ENCODE measurements around the gene AMZ1. TPM values are rescaled to one million over a fixed set of nuclear protein-coding genes. Genes with fewer than 3 reads are reported as not detected.
"Not testable (repeated sequence)": the region's sequence is repeated elsewhere in the genome, so short reads cannot be mapped to it uniquely, and the experiment has no call there.

AMZ1 gene
- total and polyA plus RNA-seq, 2 experiments from 2014 or later, result 1.4 TPM; not detected in 1

- Histone ChIP-seq H3K4me1 (ENCODE audit: insufficient read depth) (peaks cover 23% of the 10 kb centered on the region), H3K4me2 (no peak overlapping the region), H4K20me1 (ENCODE audit: insufficient read depth, poor library complexity, severe bottlenecking) (no peaks in the 10 kb centered on the region), H3K36me3 (replicated peaks; ENCODE audit: insufficient read depth, low read depth) (no peaks in the 10 kb centered on the region), H3K4me3 (no peak overlapping the region), H3K9me3 (ENCODE audit: low read depth) (no peaks in the 10 kb centered on the region), H3K27ac (no peak overlapping the region), H2AFZ (no peak overlapping the region), H3K9me2 (replicated peaks; ENCODE audit: insufficient read depth) (no peaks in the 10 kb centered on the region), H3K27me3 (no peaks in the 10 kb centered on the region), H3K79me2 (no peaks in the 10 kb centered on the region)
- TF ChIP-seq EZH2 (IDR thresholded peaks at IDR 0.05; ENCODE audit: borderline replicate concordance), result no peak
- no peak for DNase-seq (ENCODE audit: low spot score)
- 89% methylated on average over 16 of the region's 16 CpGs for WGBS (ENCODE audit: low lambda C conversion rate, missing lambda C conversion rate)
Measured at GRCh38 chr7:2720024-2720423, 32.0 kb downstream of the AMZ1 start.

- Histone ChIP-seq H3K27me3 (no peaks in the 10 kb centered on the region), H3K36me3 (replicated peaks; ENCODE audit: insufficient read depth, low read depth) (no peaks in the 10 kb centered on the region), H3K9me3 (ENCODE audit: low read depth) (no peaks in the 10 kb centered on the region), H3K79me2 (no peaks in the 10 kb centered on the region), H3K9me2 (replicated peaks; ENCODE audit: insufficient read depth) (no peaks in the 10 kb centered on the region), H2AFZ (no peak overlapping the region), H4K20me1 (ENCODE audit: insufficient read depth, poor library complexity, severe bottlenecking) (no peaks in the 10 kb centered on the region), H3K4me2 (no peak overlapping the region), H3K4me1 (ENCODE audit: insufficient read depth) (peaks cover 5% of the 10 kb centered on the region), H3K4me3 (no peak overlapping the region), H3K27ac (no peak overlapping the region)
- no peak for TF ChIP-seq EZH2 (IDR thresholded peaks at IDR 0.05; ENCODE audit: borderline replicate concordance)
- no peak for DNase-seq (ENCODE audit: low spot score)
- 95% methylated on average over 19 of the region's 19 CpGs for WGBS (ENCODE audit: low lambda C conversion rate, missing lambda C conversion rate)
Measured at GRCh38 chr7:2721842-2722241, 33.8 kb downstream of the AMZ1 start.

GRCh38 chr7:2722591-2722990 lies 34.6 kb downstream of the AMZ1 start:
- Histone ChIP-seq H3K4me3 (no peak overlapping the region), H3K36me3 (replicated peaks; ENCODE audit: insufficient read depth, low read depth) (no peaks in the 10 kb centered on the region), H3K9me3 (ENCODE audit: low read depth) (no peaks in the 10 kb centered on the region), H3K27me3 (no peaks in the 10 kb centered on the region), H3K27ac (no peak overlapping the region), H3K79me2 (no peaks in the 10 kb centered on the region), H4K20me1 (ENCODE audit: insufficient read depth, poor library complexity, severe bottlenecking) (no peaks in the 10 kb centered on the region), H3K4me1 (ENCODE audit: insufficient read depth) (no peaks in the 10 kb centered on the region), H2AFZ (no peak overlapping the region), H3K9me2 (replicated peaks; ENCODE audit: insufficient read depth) (no peaks in the 10 kb centered on the region), H3K4me2 (no peak overlapping the region)
- no peak for DNase-seq (ENCODE audit: low spot score)
- TF ChIP-seq EZH2 (IDR thresholded peaks at IDR 0.05; ENCODE audit: borderline replicate concordance) (no peak), EZH2phosphoT487 (IDR thresholded peaks at IDR 0.05; ENCODE audit: low read depth, severe bottlenecking, unreplicated experiment) (no peak), CTCF (IDR thresholded peaks at IDR 0.05; ENCODE audit: poor library complexity) (no peak)
- 97% methylated on average over 4 of the region's 4 CpGs for WGBS (ENCODE audit: low lambda C conversion rate, missing lambda C conversion rate)

GRCh38 chr7:2723138-2723850 lies 35.3 kb downstream of the AMZ1 start:
- TF ChIP-seq EZH2phosphoT487 (IDR thresholded peaks at IDR 0.05; ENCODE audit: low read depth, severe bottlenecking, unreplicated experiment), result no peak
- no peak for TF ChIP-seq EZH2 (IDR thresholded peaks at IDR 0.05; ENCODE audit: borderline replicate concordance)
- no peak for TF ChIP-seq CTCF (IDR thresholded peaks at IDR 0.05; ENCODE audit: poor library complexity)
- no peaks in the 10 kb centered on the region for H3K4me1 ChIP-seq (ENCODE audit: insufficient read depth)
- no peak overlapping the region for H3K4me3 ChIP-seq
- no peak for DNase-seq (ENCODE audit: low spot score)
- H4K20me1 ChIP-seq (ENCODE audit: insufficient read depth, poor library complexity, severe bottlenecking), result no peaks in the 10 kb centered on the region
- H3K9me3 ChIP-seq (ENCODE audit: low read depth), result no peaks in the 10 kb centered on the region
- H2AFZ ChIP-seq, result no peak overlapping the region
- H3K27ac ChIP-seq, result no peak overlapping the region
- WGBS (ENCODE audit: low lambda C conversion rate, missing lambda C conversion rate), result 93% methylated on average over 23 of the region's 23 CpGs
- no peaks in the 10 kb centered on the region for H3K79me2 ChIP-seq
- no peak overlapping the region for H3K4me2 ChIP-seq
- H3K27me3 ChIP-seq, result no peaks in the 10 kb centered on the region
- no peaks in the 10 kb centered on the region for H3K36me3 ChIP-seq (replicated peaks; ENCODE audit: insufficient read depth, low read depth)
- H3K9me2 ChIP-seq (replicated peaks; ENCODE audit: insufficient read depth), result no peaks in the 10 kb centered on the region

- DNase-seq (ENCODE audit: low spot score); H3K4me2 ChIP-seq; H3K9me2 ChIP-seq (replicated peaks; ENCODE audit: insufficient read depth); H4K20me1 ChIP-seq (ENCODE audit: insufficient read depth, poor library complexity, severe bottlenecking); H3K27ac ChIP-seq; H3K79me2 ChIP-seq; H3K4me3 ChIP-seq; H3K27me3 ChIP-seq; H3K36me3 ChIP-seq (replicated peaks; ENCODE audit: insufficient read depth, low read depth); H2AFZ ChIP-seq; H3K4me1 ChIP-seq (ENCODE audit: insufficient read depth); H3K9me3 ChIP-seq (ENCODE audit: low read depth): not testable (repeated sequence)
- 98% methylated on average over 15 of the region's 15 CpGs for WGBS (ENCODE audit: low lambda C conversion rate, missing lambda C conversion rate)
Measured at GRCh38 chr7:2724036-2724435, 36.0 kb downstream of the AMZ1 start.

Measured in hepatocyte (in vitro differentiated cells).